SK-N-SH treated with all-trans-retinoic acid at 6 μM for 48 hours (cell line): ENCODE measurements around the gene CYP46A1.

ENCODE experiments used
- ESRRG ChIP-seq: fragments of 250-450 bp; sonication (Bioruptor Pico); IDR thresholded peaks from 2 replicates; pipeline ENCODE4 v1.6.1; 2021; ENCODE audit warnings: mild to moderate bottlenecking
- ZFP3 ChIP-seq: fragments of 250-450 bp; sonication (Bioruptor Pico); IDR thresholded peaks from 2 replicates; pipeline ENCODE4 v1.5.0; 2020; ENCODE audit warnings: mild to moderate bottlenecking, moderate library complexity
- ZFP30 ChIP-seq: fragments of 450-650 bp; formaldehyde crosslinking; IDR thresholded peaks from 2 replicates; pipeline ENCODE4 v1.5.0; 2022; ENCODE audit warnings: mild to moderate bottlenecking, moderate library complexity
- TF ChIP-seq, protein P1 (sequence below): fragments of 250-450 bp; sonication (Bioruptor Pico); IDR thresholded peaks from 2 replicates; pipeline ENCODE4 v1.5.0; 2020; ENCODE audit warnings: mild to moderate bottlenecking, moderate library complexity

DNA sequence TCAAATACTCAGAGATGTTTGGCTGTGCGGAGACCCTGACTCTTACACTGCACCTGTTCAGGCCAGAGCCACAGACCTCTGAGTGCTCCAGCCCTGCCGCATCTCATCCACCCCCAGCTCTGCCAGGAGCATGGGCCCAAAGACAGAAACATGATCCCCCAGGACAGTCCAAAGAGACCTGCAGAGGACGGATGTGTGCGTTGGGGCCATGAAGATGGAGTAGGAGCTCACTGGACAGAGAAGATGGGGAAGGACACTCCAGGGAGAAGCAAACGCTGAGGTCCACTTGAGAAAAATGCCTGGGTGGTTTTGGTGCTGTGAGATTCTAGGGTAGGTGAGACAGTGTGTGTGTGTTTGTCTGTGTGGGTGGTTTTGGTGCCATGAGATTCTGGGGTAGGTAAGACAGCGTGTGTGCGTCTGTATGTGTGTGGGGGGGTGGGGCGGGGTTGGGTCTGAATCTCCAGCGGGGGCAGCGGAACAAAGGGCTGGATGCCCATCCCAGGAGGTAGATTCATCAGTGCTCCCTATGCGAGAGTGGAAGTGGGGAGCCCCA lies 40.0 kb upstream of the CYP46A1 start:
- TF ChIP-seq ZFP30 (CRISPR knock-in tag) (no peak), ZFP3 (peak; percentile 83; the same call in 1 of the 2 replicates), ESRRG (CRISPR knock-in tag) (no peak)
- TF ChIP-seq, protein P1, sequence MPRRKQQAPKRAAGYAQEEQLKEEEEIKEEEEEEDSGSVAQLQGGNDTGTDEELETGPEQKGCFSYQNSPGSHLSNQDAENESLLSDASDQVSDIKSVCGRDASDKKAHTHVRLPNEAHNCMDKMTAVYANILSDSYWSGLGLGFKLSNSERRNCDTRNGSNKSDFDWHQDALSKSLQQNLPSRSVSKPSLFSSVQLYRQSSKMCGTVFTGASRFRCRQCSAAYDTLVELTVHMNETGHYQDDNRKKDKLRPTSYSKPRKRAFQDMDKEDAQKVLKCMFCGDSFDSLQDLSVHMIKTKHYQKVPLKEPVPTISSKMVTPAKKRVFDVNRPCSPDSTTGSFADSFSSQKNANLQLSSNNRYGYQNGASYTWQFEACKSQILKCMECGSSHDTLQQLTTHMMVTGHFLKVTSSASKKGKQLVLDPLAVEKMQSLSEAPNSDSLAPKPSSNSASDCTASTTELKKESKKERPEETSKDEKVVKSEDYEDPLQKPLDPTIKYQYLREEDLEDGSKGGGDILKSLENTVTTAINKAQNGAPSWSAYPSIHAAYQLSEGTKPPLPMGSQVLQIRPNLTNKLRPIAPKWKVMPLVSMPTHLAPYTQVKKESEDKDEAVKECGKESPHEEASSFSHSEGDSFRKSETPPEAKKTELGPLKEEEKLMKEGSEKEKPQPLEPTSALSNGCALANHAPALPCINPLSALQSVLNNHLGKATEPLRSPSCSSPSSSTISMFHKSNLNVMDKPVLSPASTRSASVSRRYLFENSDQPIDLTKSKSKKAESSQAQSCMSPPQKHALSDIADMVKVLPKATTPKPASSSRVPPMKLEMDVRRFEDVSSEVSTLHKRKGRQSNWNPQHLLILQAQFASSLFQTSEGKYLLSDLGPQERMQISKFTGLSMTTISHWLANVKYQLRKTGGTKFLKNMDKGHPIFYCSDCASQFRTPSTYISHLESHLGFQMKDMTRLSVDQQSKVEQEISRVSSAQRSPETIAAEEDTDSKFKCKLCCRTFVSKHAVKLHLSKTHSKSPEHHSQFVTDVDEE (CRISPR knock-in tag): no peak
